ENCODE data around the gene GRB2.

GRCh38 chr17:75439287-75439686 is 33.8 kb upstream of the GRB2 start:
- TF ChIP-seq CTCF (IDR thresholded peaks at IDR 0.05) (no peak), POLR2AphosphoS5 (IDR thresholded peaks at IDR 0.05; ENCODE audit: low read depth, low read length) (no peak)

Data from Panc1 (cell line).